Mesendoderm (in vitro differentiated cells): ENCODE results near the gene PPDPF.

Experiments
- DNase-seq: peaks from one replicate; pipeline ENCODE4 v3.0.0; 2013
- H2AK5ac ChIP-seq: 2 replicates; pipeline ENCODE4 v1.6.1; 2013; ENCODE audit warnings: low read length, inconsistent platforms
- H2BK120ac ChIP-seq: 2 replicates; pipeline ENCODE4 v1.6.1; 2013; ENCODE audit warnings: low read depth, mild to moderate bottlenecking, low read length, moderate library complexity, mixed read lengths
- H2BK15ac ChIP-seq: replicated peaks from 2 replicates; pipeline ENCODE4 v1.6.1; 2013; ENCODE audit warnings: low read depth, mild to moderate bottlenecking, moderate library complexity
- H2BK5ac ChIP-seq: 2 replicates; pipeline ENCODE4 v1.6.1; 2013; ENCODE audit warnings: low read length, inconsistent platforms
- H3K18ac ChIP-seq: 2 replicates; pipeline ENCODE4 v1.6.1; 2013; ENCODE audit warnings: mild to moderate bottlenecking, low read length, mixed read lengths
- H3K23ac ChIP-seq: one replicate; pipeline ENCODE4 v1.6.1; 2013; ENCODE audit warnings: low read length
- H3K27ac ChIP-seq: 2 replicates; pipeline ENCODE4 v1.5.1; 2013; ENCODE audit warnings: low read depth, mild to moderate bottlenecking, inconsistent platforms, low read length, moderate library complexity
- H3K27me3 ChIP-seq: 2 replicates; pipeline ENCODE4 v1.6.1; 2013; ENCODE audit warnings: low read length, control low read depth, mild to moderate bottlenecking, inconsistent platforms; ENCODE audit not compliant: insufficient read depth, poor library complexity
- H3K36me3 ChIP-seq: 2 replicates; pipeline ENCODE4 v1.6.1; 2013; ENCODE audit warnings: low read length, inconsistent platforms; ENCODE audit not compliant: control insufficient read depth, insufficient read depth
- H3K4ac ChIP-seq: one replicate; pipeline ENCODE4 v1.6.1; 2013; ENCODE audit warnings: low read depth, mild to moderate bottlenecking, low read length, moderate library complexity
- H3K4me1 ChIP-seq: 2 replicates; pipeline ENCODE4 v1.6.1; 2013; ENCODE audit warnings: low read depth, low read length, inconsistent platforms; ENCODE audit not compliant: control insufficient read depth
- H3K4me2 ChIP-seq: 2 replicates; pipeline ENCODE4 v1.6.1; 2013; ENCODE audit warnings: low read length
- H3K4me3 ChIP-seq: 2 replicates; pipeline ENCODE4 v1.5.1; 2013; ENCODE audit warnings: mild to moderate bottlenecking, low read length
- H3K56ac ChIP-seq: one replicate; pipeline ENCODE4 v1.6.1; 2013; ENCODE audit warnings: low read length
- H3K79me1 ChIP-seq: 2 replicates; pipeline ENCODE4 v1.6.1; 2013; ENCODE audit warnings: low read length, inconsistent platforms
- H3K79me2 ChIP-seq: 2 replicates; pipeline ENCODE4 v1.6.1; 2013; ENCODE audit warnings: mild to moderate bottlenecking, low read length; ENCODE audit not compliant: control insufficient read depth, insufficient read depth
- H3K9ac ChIP-seq: 2 replicates; pipeline ENCODE4 v1.6.1; 2013; ENCODE audit warnings: low read length, inconsistent platforms
- H4K5ac ChIP-seq: one replicate; pipeline ENCODE4 v1.6.1; 2013; ENCODE audit warnings: low read length
- H4K8ac ChIP-seq: one replicate; pipeline ENCODE4 v1.6.1; 2013; ENCODE audit warnings: low read depth, mild to moderate bottlenecking, control low read depth, low read length, moderate library complexity
- WGBS: extraction: QIAGEN DNeasy Blood & Tissue Kit; methylation state at CpG from one replicate; pipeline ENCODE4 v1.1.7; 2013; ENCODE audit warnings: low lambda C conversion rate, missing lambda C conversion rate; ENCODE audit not compliant: insufficient coverage; ENCODE audit errors: extremely low coverage; 5-methylcytosine and 5-hydroxymethylcytosine counted together

Gene PPDPF

GRCh38 chr20:63561624-63562396, 41.2 kb downstream of the PPDPF start:
- H2BK120ac ChIP-seq: no peak overlapping the region
- H3K27ac ChIP-seq: no peak overlapping the region
- no peak overlapping the region for H3K18ac ChIP-seq
- H3K56ac ChIP-seq: no peak overlapping the region
- H2AK5ac ChIP-seq: no peak overlapping the region
- H3K79me1 ChIP-seq: no peaks in the 10 kb centered on the region
- no peak overlapping the region for H2BK5ac ChIP-seq
- H3K23ac ChIP-seq: no peak overlapping the region
- H3K4me2 ChIP-seq: no peak overlapping the region
- H3K4me3 ChIP-seq: no peak overlapping the region
- no peak for DNase-seq
- no peaks in the 10 kb centered on the region for H3K79me2 ChIP-seq
- H3K9ac ChIP-seq: no peak overlapping the region
- H2BK15ac ChIP-seq: no peak overlapping the region
- no peak overlapping the region for H4K8ac ChIP-seq
- no peak overlapping the region for H3K4ac ChIP-seq
- no peaks in the 10 kb centered on the region for H3K4me1 ChIP-seq
- H3K36me3 ChIP-seq: no peaks in the 10 kb centered on the region
- H4K5ac ChIP-seq: no peak overlapping the region
- WGBS: no CpG with 5 or more reads among the region's 36 CpGs
- no peaks in the 10 kb centered on the region for H3K27me3 ChIP-seq

- Histone ChIP-seq H4K5ac (no peak overlapping the region), H2BK5ac (no peak overlapping the region), H3K79me1 (no peaks in the 10 kb centered on the region), H3K56ac (no peak overlapping the region), H3K4me1 (no peaks in the 10 kb centered on the region), H3K4me3 (no peak overlapping the region), H3K27ac (no peak overlapping the region), H3K27me3 (no peaks in the 10 kb centered on the region), H2BK15ac (no peak overlapping the region), H3K18ac (no peak overlapping the region), H2AK5ac (no peak overlapping the region), H3K36me3 (no peaks in the 10 kb centered on the region), H3K23ac (no peak overlapping the region), H3K4ac (no peak overlapping the region), H4K8ac (no peak overlapping the region), H3K79me2 (no peaks in the 10 kb centered on the region), H2BK120ac (no peak overlapping the region), H3K9ac (no peak overlapping the region), H3K4me2 (no peak overlapping the region)
- no CpG with 5 or more reads among the region's 54 CpGs for WGBS
- no peak for DNase-seq
These were observed 42.1 kb downstream of the PPDPF start for GRCh38 chr20:63562461-63563224.

DNA sequence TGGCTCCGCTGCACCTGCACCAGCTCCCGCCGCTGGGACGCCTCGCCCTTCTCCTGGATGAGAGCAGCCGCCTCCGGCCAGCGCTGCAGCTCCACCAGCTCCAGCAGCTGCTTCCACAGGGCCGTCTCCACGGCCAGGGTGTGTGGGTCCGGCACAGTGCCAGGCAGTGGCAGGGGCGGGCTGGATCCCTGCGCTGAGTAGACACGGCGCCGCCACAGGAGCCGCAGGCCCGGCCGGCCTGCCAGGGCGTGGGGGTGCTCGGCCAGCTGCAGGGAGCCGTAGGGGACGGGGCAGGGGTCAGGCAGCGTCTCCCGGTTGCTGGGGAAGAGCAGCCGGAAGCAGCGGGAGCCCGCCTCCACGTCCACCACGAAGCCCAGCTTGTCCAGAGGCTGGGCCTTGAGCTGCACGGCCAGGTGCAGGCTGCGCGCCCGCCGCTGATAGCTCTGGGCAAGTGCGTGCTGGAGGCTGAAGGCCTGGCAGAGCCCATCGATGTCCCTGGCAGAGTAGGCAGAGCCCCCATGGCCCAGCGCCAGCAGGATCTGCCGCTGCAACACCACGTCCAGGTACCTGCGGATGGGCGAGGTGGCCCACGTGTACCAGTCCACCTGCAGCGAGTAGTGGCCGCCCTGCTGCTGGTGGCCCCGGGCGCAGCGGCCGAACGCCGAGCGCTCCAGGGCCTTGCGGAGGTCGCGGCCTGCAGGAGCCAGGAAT, 42.8 kb downstream of the PPDPF start:
- no peaks in the 10 kb centered on the region for H3K4me1 ChIP-seq
- no peaks in the 10 kb centered on the region for H3K36me3 ChIP-seq

DNA sequence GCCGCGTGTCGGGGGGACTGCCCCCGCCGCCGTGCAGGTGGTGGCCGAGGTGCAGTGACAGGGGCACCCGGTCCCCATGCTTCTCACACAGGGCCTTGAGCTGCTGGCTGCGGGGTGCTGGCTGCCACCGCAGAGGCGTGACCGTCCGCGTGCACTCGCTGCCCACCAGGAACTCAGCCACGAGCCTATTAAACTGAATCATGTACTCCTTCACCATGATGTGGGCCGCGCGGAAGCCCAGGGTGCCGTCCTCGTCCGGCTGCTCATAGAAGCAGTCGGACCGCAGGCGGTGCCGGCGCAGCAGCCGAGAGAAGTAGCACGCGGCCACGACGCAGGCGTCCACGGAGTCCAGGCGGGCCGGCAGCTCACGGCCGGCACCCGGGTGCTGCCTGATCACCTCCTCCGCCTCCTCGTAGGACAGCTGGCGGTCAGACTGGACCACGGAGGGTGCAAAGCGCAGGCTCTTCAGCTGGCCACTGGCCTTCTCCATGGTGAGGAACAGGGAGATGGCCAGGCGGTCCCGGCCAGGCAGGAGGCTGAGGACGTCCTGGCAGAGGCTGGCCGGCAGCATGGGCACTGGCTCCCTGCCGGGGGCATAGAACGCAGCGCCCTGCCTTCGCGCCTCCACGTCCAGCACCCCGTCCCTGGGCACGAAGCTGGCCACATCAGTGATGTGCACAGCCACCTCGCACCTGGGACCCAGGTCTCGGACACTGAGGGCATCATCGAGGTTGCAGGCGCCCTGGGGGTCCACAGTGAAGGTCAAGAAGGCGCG, 43.7 kb downstream of the PPDPF start:
- no peak overlapping the region for H2BK15ac ChIP-seq
- H3K79me1 ChIP-seq: no peaks in the 10 kb centered on the region
- no peak overlapping the region for H3K18ac ChIP-seq
- H3K4ac ChIP-seq: no peak overlapping the region
- no peaks in the 10 kb centered on the region for H3K36me3 ChIP-seq
- WGBS: no CpG with 5 or more reads among the region's 62 CpGs
- H3K4me1 ChIP-seq: no peaks in the 10 kb centered on the region
- no peak overlapping the region for H3K27ac ChIP-seq
- no peaks in the 10 kb centered on the region for H3K79me2 ChIP-seq
- DNase-seq: no peak
- no peak overlapping the region for H3K56ac ChIP-seq
- no peak overlapping the region for H2BK5ac ChIP-seq
- no peaks in the 10 kb centered on the region for H3K27me3 ChIP-seq
- H2BK120ac ChIP-seq: no peak overlapping the region
- no peak overlapping the region for H2AK5ac ChIP-seq
- no peak overlapping the region for H3K4me2 ChIP-seq
- no peak overlapping the region for H4K8ac ChIP-seq
- H3K4me3 ChIP-seq: no peak overlapping the region
- no peak overlapping the region for H4K5ac ChIP-seq
- no peak overlapping the region for H3K9ac ChIP-seq
- H3K23ac ChIP-seq: no peak overlapping the region

More for the DNA sequence above, 42.8 kb downstream of the PPDPF start:
- no CpG with 5 or more reads among the region's 55 CpGs for WGBS
- Histone ChIP-seq H3K56ac (no peak overlapping the region), H3K79me1 (no peaks in the 10 kb centered on the region), H3K18ac (no peak overlapping the region), H2AK5ac (no peak overlapping the region), H3K27me3 (no peaks in the 10 kb centered on the region), H4K5ac (no peak overlapping the region), H3K4ac (no peak overlapping the region), H3K27ac (no peak overlapping the region), H3K23ac (no peak overlapping the region), H2BK15ac (no peak overlapping the region), H3K79me2 (no peaks in the 10 kb centered on the region), H2BK5ac (no peak overlapping the region), H3K4me2 (no peak overlapping the region), H2BK120ac (no peak overlapping the region), H3K4me3 (no peak overlapping the region), H3K9ac (no peak overlapping the region), H4K8ac (no peak overlapping the region)
- DNase-seq: no peak

GRCh38 chr20:63565021-63565698, 44.6 kb downstream of the PPDPF start:
- no peak for DNase-seq
- Histone ChIP-seq H3K4me1 (no peaks in the 10 kb centered on the region), H3K9ac (no peak overlapping the region), H2AK5ac (no peak overlapping the region), H3K23ac (no peak overlapping the region), H3K79me2 (no peaks in the 10 kb centered on the region), H3K56ac (no peak overlapping the region), H3K36me3 (no peaks in the 10 kb centered on the region), H3K4me3 (no peak overlapping the region), H4K5ac (no peak overlapping the region), H2BK120ac (no peak overlapping the region), H3K79me1 (no peaks in the 10 kb centered on the region), H3K4me2 (no peak overlapping the region), H3K27me3 (no peaks in the 10 kb centered on the region), H3K4ac (no peak overlapping the region), H3K18ac (no peak overlapping the region), H2BK15ac (no peak overlapping the region), H2BK5ac (no peak overlapping the region), H3K27ac (no peak overlapping the region), H4K8ac (no peak overlapping the region)
- no CpG with 5 or more reads among the region's 61 CpGs for WGBS
